ENCODE data around the gene OR4A16.

The OR4A16 gene

GRCh38 chr11:55342901-55343300 lies at the start of gene OR4A16:
Gene OR4A16 (plus strand): TSS chr11:55343201. CDS start chr11:55343201, 0 bp downstream.
- TF ChIP-seq Cebpa-rat (IDR thresholded peaks at IDR 0.05), result no peak
- H3K27me3 ChIP-seq, result no peaks in the 10 kb centered on the region
- H4K20me1 ChIP-seq, result no peaks in the 10 kb centered on the region
- H3K4me1 ChIP-seq, result no peaks in the 10 kb centered on the region
- no peaks in the 10 kb centered on the region for H3K9me3 ChIP-seq (replicated peaks in 1 of 11)
- H3K36me3 ChIP-seq, result no peaks in the 10 kb centered on the region
- no peak within 1 kb of the TSS for H3K4me3 ChIP-seq
- no peak within 1 kb of the TSS for H3K9ac ChIP-seq
- no peak within 1 kb of the TSS for H3K27ac ChIP-seq
- H3K4me2 ChIP-seq, result no peak within 1 kb of the TSS

- Histone ChIP-seq H3K4me2 (no peak overlapping the region), H3K9me3 (replicated peaks in 1 of 11) (no peaks in the 10 kb centered on the region), H3K27me3 (no peaks in the 10 kb centered on the region), H3K9ac (no peak overlapping the region), H3K4me3 (no peak overlapping the region), H3K36me3 (no peaks in the 10 kb centered on the region), H3K27ac (no peak overlapping the region), H4K20me1 (no peaks in the 10 kb centered on the region), H3K4me1 (no peaks in the 10 kb centered on the region)
- no peak for TF ChIP-seq Cebpa-rat (IDR thresholded peaks at IDR 0.05)
Observed at GRCh38 chr11:55324500-55324899, 18.5 kb upstream of the OR4A16 start.

- no peak for TF ChIP-seq Cebpa-rat (IDR thresholded peaks at IDR 0.05)
- no peak overlapping the region for H3K27ac ChIP-seq
- no peaks in the 10 kb centered on the region for H3K27me3 ChIP-seq
- H3K36me3 ChIP-seq, result no peaks in the 10 kb centered on the region
- no peak overlapping the region for H3K4me2 ChIP-seq
- no peaks in the 10 kb centered on the region for H4K20me1 ChIP-seq
- no peaks in the 10 kb centered on the region for H3K4me1 ChIP-seq
- no peak overlapping the region for H3K9ac ChIP-seq
- H3K4me3 ChIP-seq, result no peak overlapping the region
- H3K9me3 ChIP-seq (replicated peaks in 1 of 11), result peaks cover 0 to 15% (median 10%) of the 10 kb centered on the region in 11 experiments; a peak in 13 of 22 replicates
Observed at GRCh38 chr11:55345306-55345705, 2.3 kb downstream of the OR4A16 start.

GRCh38 chr11:55349032-55349431 lies 6.0 kb downstream of the OR4A16 start:
- no peak for TF ChIP-seq Cebpa-rat (IDR thresholded peaks at IDR 0.05)
- no peaks in the 10 kb centered on the region for H3K27me3 ChIP-seq
- H3K4me1 ChIP-seq, result no peaks in the 10 kb centered on the region
- H3K27ac ChIP-seq, result no peak overlapping the region
- H3K9ac ChIP-seq, result no peak overlapping the region
- H3K4me2 ChIP-seq, result no peak overlapping the region
- H3K36me3 ChIP-seq, result no peaks in the 10 kb centered on the region
- peaks cover 0 to 15% (median 10%) of the 10 kb centered on the region in 11 experiments; a peak in 13 of 22 replicates for H3K9me3 ChIP-seq (replicated peaks in 1 of 11)
- no peaks in the 10 kb centered on the region for H4K20me1 ChIP-seq
- H3K4me3 ChIP-seq, result no peak overlapping the region

- Histone ChIP-seq H3K27me3 (no peaks in the 10 kb centered on the region), H3K4me2 (peak overlapping the region in 6 of 11 experiments; percentile 19 to 53 (median 37); a peak in 8 of 22 replicates), H3K9me3 (replicated peaks in 1 of 11) (no peaks in the 10 kb centered on the region), H3K36me3 (no peaks in the 10 kb centered on the region), H3K9ac (no peak overlapping the region), H3K4me3 (no peak overlapping the region), H4K20me1 (no peaks in the 10 kb centered on the region), H3K27ac (peak overlapping the region in 4 of 11 experiments; percentile 41 to 54 (median 45); a peak in 5 of 22 replicates), H3K4me1 (peaks cover 0 to 24% (median 15%) of the 10 kb centered on the region in 10 experiments; a peak in 13 of 20 replicates)
- TF ChIP-seq Cebpa-rat (IDR thresholded peaks at IDR 0.05), result no peak
Observed at GRCh38 chr11:55357560-55358184, 14.7 kb downstream of the OR4A16 start.

DNA sequence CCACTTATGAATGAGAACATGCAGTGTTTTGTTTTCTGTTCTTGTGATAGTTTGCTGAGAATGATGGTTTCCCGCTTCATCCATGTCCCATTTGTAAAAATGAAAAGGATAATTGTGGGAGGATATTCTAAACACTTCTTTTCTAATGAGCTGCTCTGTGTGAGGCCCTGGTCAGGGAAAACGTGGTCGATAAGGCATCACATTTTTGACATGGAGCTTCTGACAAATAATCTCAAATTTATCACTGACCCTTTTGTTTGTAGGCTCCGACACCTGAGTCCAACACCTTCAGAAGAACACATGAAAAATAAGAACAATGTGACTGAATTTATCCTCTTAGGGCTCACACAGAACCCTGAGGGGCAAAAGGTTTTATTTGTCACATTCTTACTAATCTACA lies 24.7 kb downstream of the OR4A16 start, which contains the start of gene OR4A15:
TSS of gene OR4A15 (plus strand) at position 301 of the 400 bp plus-strand sequence. CDS start at position 301, 0 bp downstream.
- TF ChIP-seq Cebpa-rat (IDR thresholded peaks at IDR 0.05), result no peak
- no peak within 1 kb of the TSS for H3K4me2 ChIP-seq
- H3K4me3 ChIP-seq, result no peak within 1 kb of the TSS
- H3K9ac ChIP-seq, result no peak within 1 kb of the TSS
- no peaks in the 10 kb centered on the region for H3K9me3 ChIP-seq (replicated peaks in 1 of 11)
- H4K20me1 ChIP-seq, result no peaks in the 10 kb centered on the region
- H3K36me3 ChIP-seq, result no peaks in the 10 kb centered on the region
- no peak within 1 kb of the TSS for H3K27ac ChIP-seq
- no peaks in the 10 kb centered on the region for H3K4me1 ChIP-seq
- no peaks in the 10 kb centered on the region for H3K27me3 ChIP-seq

Measured in BLaER1 treated with 17β-estradiol and CSF1 and Interleukin-3, amounts not matched to agents 10 nM and 100 nM (cell line).